ENCODE results near the gene RAB6A. TPM values are rescaled to one million over a fixed set of nuclear protein-coding genes. Genes with fewer than 3 reads are reported as not detected.

RAB6A gene
- total and polyA plus RNA-seq, 2 donors (not counting 3 experiments of a cell fraction or from before 2014, with no cell fraction given), result 45.0 to 130 TPM

DNA sequence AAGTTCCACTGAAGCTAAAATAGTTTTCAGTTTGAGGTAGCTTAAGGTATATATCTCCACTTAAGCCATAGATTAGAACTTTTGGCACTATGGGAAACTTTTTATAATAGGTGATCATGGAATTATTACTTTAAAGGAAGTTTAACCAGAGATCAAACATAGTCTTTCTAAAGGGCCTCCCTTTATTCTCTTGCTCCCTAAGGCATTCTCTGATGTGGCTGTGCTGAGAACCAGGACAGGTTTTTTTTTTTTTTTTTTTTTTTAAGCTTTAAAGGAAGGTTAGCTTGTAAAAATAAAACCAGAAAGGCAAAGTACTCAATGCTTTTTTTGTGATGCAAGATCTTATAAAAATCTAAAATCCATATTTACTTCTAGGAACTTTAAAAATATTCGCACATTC, 23.9 kb upstream of the RAB6A start:
- no peaks in the 10 kb centered on the region for H3K9me1 ChIP-seq (replicated peaks; ENCODE audit: control insufficient read depth, extremely low read depth, insufficient read depth, low read length)
- H2AFZ ChIP-seq (ENCODE audit: low read depth, low read length), result no peak overlapping the region
- dilution Hi-C loops (cut with MboI; ENCODE audit: extremely low pct_ligation_motif_present, low sequenced_read_pairs) (no loop called here), intact Hi-C loops (cut with micrococcal nuclease) (no loop called here)
- no peak overlapping the region for H3K4me2 ChIP-seq (ENCODE audit: insufficient read depth, low read length)
- peaks cover 12% of the 10 kb centered on the region for H3K4me1 ChIP-seq (ENCODE audit: control insufficient read depth, extremely low read depth, insufficient read depth, low read length)
- no peaks in the 10 kb centered on the region for H3K36me3 ChIP-seq (ENCODE audit: control insufficient read depth in 2 of 2, extremely low read depth in 1 of 2, insufficient read depth in 2 of 2, low read length in 2 of 2)
- BruUV-seq (replicated peaks), result no TSS peak
- no peak for TF ChIP-seq POLR2A (IDR thresholded peaks at IDR 0.05; ENCODE audit: low read depth, low read length)
- no peak for TF ChIP-seq MYC (IDR thresholded peaks at IDR 0.05; ENCODE audit: low read depth, low read length)
- TF ChIP-seq, protein P1, sequence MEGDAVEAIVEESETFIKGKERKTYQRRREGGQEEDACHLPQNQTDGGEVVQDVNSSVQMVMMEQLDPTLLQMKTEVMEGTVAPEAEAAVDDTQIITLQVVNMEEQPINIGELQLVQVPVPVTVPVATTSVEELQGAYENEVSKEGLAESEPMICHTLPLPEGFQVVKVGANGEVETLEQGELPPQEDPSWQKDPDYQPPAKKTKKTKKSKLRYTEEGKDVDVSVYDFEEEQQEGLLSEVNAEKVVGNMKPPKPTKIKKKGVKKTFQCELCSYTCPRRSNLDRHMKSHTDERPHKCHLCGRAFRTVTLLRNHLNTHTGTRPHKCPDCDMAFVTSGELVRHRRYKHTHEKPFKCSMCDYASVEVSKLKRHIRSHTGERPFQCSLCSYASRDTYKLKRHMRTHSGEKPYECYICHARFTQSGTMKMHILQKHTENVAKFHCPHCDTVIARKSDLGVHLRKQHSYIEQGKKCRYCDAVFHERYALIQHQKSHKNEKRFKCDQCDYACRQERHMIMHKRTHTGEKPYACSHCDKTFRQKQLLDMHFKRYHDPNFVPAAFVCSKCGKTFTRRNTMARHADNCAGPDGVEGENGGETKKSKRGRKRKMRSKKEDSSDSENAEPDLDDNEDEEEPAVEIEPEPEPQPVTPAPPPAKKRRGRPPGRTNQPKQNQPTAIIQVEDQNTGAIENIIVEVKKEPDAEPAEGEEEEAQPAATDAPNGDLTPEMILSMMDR (IDR thresholded peaks at IDR 0.05; ENCODE audit: extremely low read depth in 1 of 2, insufficient read depth in 1 of 2, low read depth in 1 of 2, low read length in 2 of 2), result no peak
- no peak for TF ChIP-seq FOS (IDR thresholded peaks at IDR 0.05; ENCODE audit: borderline replicate concordance, insufficient read depth, low read length)
- no peak for TF ChIP-seq JUN (IDR thresholded peaks at IDR 0.05; ENCODE audit: borderline replicate concordance, insufficient read depth, insufficient read length, low read depth)
- no peak for TF ChIP-seq EZH2 (IDR thresholded peaks at IDR 0.05; ENCODE audit: borderline replicate concordance, low read depth, low read length, severe bottlenecking)
- TF ChIP-seq GATA2 (IDR thresholded peaks at IDR 0.05; ENCODE audit: insufficient read depth, insufficient read length, low read depth, low read length), result no peak
- TF ChIP-seq, protein P2, sequence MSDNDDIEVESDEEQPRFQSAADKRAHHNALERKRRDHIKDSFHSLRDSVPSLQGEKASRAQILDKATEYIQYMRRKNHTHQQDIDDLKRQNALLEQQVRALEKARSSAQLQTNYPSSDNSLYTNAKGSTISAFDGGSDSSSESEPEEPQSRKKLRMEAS (IDR thresholded peaks at IDR 0.05; ENCODE audit: insufficient read depth, insufficient read length), result no peak
- no peak for TF ChIP-seq POLR2AphosphoS5 (IDR thresholded peaks at IDR 0.05; ENCODE audit: insufficient read depth, low read depth, low read length)
- peaks cover 11% of the 10 kb centered on the region for H3K79me2 ChIP-seq (ENCODE audit: control insufficient read depth, insufficient read depth, low read length)
- DNase-seq (ENCODE audit: low read depth, low spot score) (no peak), FAIRE-seq (no peak)
- H3K9me3 ChIP-seq (replicated peaks; ENCODE audit: control insufficient read depth, insufficient read depth, low read length), result no peaks in the 10 kb centered on the region
- H3K27ac ChIP-seq (ENCODE audit: insufficient read depth, low read depth, low read length), result no peak overlapping the region
- CTCF ChIA-PET, result interaction anchor here (0.6 to 1.9 kb wide), 6 partner anchors 12 to 182 kb away, joined by 3 to 11 read pairs (median 4); partner anchors contain the start of gene RAB6A
- no peaks in the 10 kb centered on the region for H4K20me1 ChIP-seq (replicated peaks; ENCODE audit: control insufficient read depth, extremely low read depth, insufficient read depth, low read length)
- H3K9ac ChIP-seq (replicated peaks; ENCODE audit: extremely low read depth, insufficient read depth, low read length), result no peak overlapping the region
- no peak overlapping the region for H3K4me3 ChIP-seq (replicated peaks in 1 of 3; ENCODE audit: insufficient read depth in 1 of 3, low read depth in 1 of 3, low read length in 3 of 3)
- POLR2A ChIA-PET, result no interaction called here
- H3K27me3 ChIP-seq (ENCODE audit: control insufficient read depth in 2 of 2, insufficient read depth in 2 of 2, low read length in 2 of 2), result no peaks in the 10 kb centered on the region
